ENCODE results near the gene ZMYND11.
"Not testable (repeated sequence)": the region's sequence is repeated elsewhere in the genome, so short reads cannot be mapped to it uniquely, and the experiment has no call there.

ZMYND11 gene

DNA sequence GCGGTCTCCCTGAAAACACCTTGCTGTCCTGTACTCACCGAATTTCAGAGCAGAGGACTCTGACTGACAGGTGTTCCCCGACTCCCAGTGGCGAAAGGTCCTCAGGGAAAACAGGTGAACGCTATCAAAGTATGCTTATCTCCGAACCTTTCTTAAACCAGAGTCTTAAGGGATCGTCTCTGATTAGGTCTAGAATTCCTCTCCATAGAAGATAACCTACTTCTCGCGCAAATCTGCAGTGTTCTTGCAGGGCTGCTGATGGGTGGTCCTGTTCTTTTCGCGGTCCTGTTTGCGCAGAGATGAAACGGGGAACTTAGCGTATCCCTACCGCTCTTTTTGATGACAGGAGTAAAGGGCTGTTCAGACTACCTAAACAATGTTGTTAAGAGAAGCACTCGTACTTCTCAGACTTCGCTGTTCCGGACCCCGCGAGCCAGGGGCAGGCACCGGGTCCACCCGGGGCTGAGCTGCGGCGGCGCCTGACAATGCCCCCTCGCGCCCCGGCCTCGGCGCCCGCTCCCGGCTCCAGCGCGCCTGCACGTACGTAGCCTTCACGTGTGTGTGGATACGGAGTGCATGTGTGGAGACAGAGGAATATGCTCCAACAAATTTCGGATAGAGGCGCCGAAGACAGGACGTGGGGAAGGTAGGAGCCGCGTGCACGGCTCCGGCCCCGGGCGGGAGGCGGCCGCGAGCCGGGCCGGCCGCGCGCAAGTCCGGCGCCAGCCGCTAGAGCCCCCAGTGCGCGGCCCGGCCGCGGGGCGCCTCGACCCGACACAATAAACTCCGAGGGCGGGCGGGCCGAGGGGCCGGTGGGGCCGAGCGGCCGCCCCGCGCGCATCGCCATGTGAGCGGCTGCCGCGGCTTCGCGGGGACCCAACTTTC, 766 bp upstream of the ZMYND11 start:
- DNase-seq: peak; percentile 50

DNA sequence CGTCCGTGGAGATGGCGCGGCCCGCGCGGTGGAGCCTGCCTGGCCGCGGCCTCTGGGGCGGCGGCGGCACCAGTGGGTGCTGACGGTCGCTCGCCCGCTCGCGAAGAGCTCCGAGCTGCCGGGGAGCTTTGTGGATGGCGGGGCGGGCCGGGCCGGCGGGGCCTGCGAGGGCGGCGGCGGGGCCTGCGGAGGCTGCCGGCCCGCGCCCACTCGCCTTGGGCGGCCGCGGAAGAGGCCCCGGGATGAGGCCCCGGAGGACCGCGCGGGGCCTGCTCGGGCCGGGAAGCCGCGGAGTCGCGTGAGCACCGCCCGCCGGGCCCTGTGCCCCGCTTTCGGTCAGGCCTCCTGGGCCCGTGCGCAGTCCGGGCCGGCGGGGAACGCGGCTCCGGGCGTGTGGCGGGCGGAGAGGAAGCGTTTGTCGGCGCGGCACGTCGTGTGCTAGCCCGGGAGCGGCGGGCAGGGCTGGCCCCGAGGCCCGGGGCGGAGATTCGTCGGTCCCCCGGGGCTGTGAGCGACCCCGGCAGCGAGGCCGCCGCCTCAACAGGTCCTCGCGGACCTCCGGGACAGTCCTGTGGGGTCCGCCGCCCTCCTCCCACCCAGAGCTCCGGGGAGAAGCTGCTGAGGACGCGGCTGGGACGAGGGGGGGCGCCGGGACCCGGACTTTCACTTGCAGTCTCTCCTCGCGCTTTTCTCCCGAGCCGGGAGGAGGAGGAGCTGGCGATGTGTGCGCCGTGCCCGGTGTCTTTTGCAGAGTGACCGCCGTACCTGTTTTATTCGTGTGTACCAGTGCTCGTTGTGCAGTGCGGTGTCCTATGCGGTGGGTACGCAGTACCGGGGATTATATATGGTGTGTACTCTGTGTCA, 578 bp downstream of the ZMYND11 start:
- DNase-seq: peak; percentile 80

DNA sequence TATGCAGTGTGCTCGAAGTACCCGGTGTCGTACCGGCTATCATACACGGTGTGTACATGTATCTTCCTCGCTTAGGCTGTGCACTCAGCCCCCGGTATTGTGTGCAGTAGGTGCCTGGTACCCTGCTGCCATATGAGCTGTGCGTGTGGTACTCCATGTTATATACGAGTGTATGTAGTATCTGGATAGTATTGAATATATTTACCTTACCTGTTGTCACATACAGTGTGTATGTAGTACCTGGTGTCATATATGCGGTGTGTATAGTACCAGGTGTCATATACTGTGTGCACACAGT, 1.2 kb downstream of the ZMYND11 start:
- DNase-seq: no peak

DNA sequence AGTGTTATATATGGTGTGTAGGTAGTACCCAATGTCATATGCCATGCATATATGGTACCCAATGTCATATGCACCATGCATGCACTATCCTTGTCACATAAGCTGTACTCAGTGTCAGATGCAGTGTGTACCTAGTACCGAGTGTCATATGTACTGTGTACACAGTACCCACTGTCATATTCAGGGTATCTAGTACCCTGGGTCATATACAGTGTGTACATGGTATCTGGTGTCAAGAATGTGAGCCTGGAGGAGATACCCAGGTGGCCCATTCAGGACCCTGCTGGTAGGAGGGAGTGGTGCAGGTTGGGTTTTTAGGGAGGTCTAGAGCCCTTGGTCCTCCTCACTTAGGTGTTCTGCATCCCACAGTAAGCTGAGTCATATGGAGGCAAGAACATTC, 1.8 kb downstream of the ZMYND11 start:
- no peak for DNase-seq

GRCh38 chr10:137606-138005, 2.4 kb downstream of the ZMYND11 start:
- no peak for DNase-seq

GRCh38 chr10:142371-142770, 7.1 kb downstream of the ZMYND11 start:
- DNase-seq: no peak

GRCh38 chr10:152915-153314, 17.7 kb downstream of the ZMYND11 start:
- no peak for DNase-seq

GRCh38 chr10:154348-154747, 19.1 kb downstream of the ZMYND11 start:
- DNase-seq: no peak

- DNase-seq: no peak
Measured at GRCh38 chr10:167383-167782, 32.1 kb downstream of the ZMYND11 start.

- no peak for DNase-seq
Measured at GRCh38 chr10:173741-174140, 38.5 kb downstream of the ZMYND11 start.

- DNase-seq: no peak
Measured at GRCh38 chr10:176677-177076, 41.4 kb downstream of the ZMYND11 start.

- no peak for DNase-seq
Measured at GRCh38 chr10:178208-178607, 43.0 kb downstream of the ZMYND11 start.

DNA sequence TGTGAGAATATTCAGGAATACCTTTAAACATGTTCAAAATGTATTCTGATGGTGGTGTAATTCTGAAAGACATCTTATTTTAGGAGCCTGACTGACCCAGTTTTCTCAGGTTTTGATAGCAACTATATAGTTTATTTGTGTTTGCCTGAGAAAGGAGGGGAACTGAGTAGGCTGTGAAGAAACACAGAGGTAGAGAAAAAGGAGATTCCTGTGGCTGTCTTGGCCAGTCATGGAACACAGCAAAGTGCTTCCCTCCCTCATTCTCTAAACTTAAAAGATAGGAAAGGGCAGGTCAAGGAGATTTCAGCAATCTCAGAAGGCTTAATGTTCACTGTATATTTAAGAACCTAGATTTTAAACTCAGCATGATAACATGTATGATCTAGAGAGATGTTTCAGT, 43.5 kb downstream of the ZMYND11 start:
- DNase-seq: no peak

DNA sequence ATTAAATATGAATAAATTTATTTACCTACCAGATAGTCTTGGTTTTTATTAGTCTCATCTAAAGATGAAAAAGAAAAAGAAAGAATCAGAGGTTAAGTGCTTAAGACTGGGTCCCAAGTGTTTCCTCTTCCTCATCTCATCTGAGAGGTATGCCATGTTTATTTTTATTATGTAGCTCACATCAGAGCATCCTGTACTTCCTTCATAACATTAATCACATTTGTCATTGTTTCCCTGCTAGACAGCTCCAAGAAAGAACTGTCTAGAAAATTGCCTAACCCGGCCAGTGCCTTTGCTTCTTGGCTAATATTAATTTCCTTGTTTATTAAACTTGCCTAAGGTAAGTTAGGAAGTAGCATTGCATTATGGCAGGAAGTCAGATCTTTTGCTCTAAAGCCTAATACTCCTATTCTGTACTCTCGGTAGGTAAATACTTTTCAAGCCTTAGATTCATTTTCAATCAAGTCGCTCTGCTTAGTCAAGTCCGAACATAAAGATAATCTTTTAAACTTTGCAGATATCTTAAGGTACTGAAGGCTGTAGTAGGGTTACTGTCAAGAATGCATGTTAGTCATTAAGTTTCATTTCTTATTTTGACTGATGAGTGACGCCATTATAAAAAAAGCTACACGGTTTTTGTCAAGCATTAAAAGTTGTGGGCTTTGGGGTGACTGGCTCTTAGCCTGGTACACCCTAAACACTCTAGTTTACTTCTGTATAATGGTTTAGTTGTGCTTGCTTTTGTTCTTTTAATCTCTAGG, 47.4 kb downstream of the ZMYND11 start:
- DNase-seq: no peak

DNA sequence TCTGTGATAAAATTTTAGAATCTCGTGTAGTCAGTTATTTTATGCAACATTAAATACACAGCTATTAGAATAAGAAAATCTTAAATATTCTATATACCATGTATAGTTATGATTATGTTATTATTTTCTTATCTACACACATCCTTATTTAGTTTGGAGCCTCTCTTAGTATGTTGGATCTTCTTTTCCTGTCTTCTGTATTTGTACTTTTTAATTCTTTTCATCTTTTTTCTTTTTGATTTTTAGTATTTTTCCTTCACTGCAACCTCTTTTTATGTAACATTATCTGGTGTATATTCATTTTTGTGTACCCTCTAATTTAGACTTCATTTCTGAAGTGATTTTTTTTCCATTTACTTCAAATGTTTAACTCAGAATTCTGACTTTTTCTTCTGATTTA, 48.9 kb downstream of the ZMYND11 start:
- no peak for DNase-seq

DNA sequence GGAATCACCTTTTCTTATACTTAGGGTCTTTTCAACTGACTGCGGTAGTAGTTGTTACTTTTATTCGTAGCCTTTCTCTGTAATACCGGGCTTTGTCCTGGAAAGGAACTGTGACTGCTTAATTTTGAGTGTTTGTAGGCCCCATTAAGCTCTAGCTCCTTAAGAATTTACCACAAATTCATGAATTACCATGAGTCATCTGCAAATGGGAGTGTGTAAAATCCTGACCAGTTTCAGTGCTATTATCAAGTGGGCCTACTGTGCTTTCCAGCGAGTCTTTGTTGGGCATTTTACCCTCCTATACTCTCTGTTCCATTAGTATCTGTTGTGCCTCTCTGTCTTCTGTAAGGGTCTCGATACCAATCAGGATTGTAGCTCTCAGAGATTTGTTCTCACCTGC, 49.7 kb downstream of the ZMYND11 start:
- no peak for DNase-seq

- not testable (repeated sequence) for DNase-seq
Measured at GRCh38 chr10:185571-185970, 50.3 kb downstream of the ZMYND11 start.

DNA sequence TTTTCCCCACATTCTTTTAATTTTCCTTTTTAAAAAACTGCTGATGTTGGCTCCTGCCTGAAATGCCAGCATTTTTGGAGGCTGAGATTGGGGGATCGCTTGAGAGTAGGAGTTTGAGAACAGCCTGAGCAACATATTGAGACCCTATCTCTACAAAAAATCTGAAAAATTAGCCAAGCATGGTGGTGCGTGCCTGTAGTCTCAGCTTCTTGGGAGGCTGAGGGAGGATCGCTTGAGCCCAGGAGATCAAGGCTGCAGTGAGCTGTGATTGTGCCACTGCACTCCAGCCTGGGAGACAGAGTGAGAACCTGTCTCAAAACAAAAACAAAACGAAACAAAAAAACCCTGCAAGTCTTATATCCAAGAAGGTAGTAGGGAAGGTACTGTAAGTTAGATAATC, 51.7 kb downstream of the ZMYND11 start:
- no peak for DNase-seq

DNA sequence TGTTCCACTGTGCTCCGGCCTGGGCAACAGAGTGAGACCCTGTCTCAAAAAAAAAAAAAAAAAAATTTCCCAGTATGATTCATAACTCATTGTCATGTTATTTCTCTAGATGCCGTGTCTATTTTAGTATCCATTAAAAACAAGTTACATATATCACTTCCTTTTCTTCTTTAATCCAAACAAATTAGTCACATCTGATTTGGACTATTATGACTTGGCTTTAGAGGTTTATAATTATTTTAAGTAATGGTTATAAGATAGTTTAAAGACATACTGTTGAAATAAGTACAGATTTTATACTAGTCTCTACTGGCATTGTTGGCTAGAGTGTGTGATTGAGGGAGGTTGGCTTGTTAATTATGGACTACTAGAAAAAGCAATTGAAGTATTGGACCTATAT, 53.3 kb downstream of the ZMYND11 start:
- DNase-seq: no peak

GRCh38 chr10:190216-190615, 55.0 kb downstream of the ZMYND11 start:
- no peak for DNase-seq

DNA sequence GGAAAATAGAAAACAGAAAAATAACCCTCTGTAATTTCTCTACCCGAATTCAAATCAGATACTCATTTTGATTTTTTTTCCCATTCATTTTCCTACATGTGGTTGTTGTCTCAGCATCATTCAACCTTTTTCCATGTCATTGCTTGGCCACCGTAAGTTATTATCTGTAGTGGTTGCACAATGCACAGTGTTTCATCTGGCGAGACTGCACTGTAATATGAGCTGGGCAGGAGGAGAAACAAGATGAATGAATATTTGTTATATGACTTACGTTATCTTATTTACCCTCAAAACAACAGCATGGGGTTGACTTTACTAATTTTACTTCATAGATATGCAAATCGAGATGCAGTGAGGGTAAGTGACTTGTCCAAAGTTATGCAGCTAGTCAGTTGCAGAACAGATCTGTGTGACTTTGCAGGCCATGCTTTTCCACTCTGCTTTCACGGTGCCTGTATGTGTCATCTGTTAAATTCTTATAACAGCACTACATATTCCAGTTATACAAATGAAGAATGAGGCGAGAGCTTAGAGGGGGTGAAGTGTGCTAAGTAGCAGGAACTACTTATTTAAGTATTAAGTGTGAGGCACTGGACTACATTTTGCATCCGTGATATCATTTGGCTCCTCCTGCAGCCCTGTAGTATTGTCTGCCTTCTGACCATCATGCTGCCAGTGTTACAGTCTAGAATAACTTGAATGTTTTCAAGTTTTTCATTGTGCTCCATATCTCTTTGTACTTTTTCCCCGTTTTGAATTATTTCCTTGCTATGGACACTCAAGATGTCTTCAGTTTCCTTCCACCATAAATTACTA, 56.7 kb downstream of the ZMYND11 start:
- DNase-seq: no peak

DNA sequence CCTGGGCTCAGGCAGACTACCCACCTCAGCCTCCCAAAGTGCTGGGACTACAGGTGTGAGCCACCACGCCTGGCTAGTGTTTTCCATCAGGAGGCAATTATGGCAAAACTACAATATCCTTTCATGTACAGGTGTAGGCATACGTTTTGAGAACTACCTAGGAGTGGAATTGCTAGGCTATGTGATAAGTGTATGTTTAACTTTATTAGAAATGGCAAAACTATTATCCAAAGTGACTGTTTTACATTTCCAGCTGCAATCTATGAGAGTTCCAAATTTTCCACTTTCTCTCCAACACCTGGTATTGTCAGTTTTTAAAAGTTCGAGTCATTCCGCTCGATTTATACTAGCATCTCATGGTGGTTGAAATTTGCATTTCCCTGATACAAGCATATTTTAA, 59.0 kb downstream of the ZMYND11 start:
- no peak for DNase-seq

DNA sequence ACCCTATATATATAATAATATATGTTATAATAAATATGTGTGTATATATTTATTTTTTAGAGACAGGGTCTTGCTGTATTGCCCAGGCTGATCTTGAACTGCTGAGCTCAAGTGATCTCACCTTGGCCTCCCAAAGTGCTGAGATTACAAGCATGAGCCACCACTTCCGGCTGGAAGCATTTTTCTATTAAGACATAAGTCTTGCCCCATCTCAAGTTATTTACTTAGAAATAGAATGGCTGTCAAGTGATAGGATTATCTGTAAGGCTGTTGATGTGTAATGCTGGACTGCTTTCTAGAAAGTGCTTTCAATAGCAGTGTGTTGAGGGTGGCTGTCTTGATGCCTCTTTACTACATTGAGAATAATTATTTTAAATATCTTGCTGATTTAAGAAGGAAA, 65.2 kb downstream of the ZMYND11 start:
- DNase-seq: no peak
